Inflammatory macrophage (primary cell): ENCODE data around the gene SERINC5.
"Not testable (repeated sequence)": the region's sequence is repeated elsewhere in the genome, so short reads cannot be mapped to it uniquely, and the experiment has no call there.

Experiments
- DNase-seq, 2 donors: peaks; one replicate each; pipeline ENCODE4 v3.0.0-alpha.2; 2020 to 2022
- total RNA-seq, 18 experiments: gene quantifications; one replicate each; lab custom pipeline; 2026; ENCODE audit warnings: mixed read lengths in 6 of 18, inconsistent platforms in 2 of 18; lab: John Stamatoyannopoulos, UW

SERINC5 gene
- total RNA-seq, result 64.6 to 443 (median 202) reads per million in 18 experiments

DNA sequence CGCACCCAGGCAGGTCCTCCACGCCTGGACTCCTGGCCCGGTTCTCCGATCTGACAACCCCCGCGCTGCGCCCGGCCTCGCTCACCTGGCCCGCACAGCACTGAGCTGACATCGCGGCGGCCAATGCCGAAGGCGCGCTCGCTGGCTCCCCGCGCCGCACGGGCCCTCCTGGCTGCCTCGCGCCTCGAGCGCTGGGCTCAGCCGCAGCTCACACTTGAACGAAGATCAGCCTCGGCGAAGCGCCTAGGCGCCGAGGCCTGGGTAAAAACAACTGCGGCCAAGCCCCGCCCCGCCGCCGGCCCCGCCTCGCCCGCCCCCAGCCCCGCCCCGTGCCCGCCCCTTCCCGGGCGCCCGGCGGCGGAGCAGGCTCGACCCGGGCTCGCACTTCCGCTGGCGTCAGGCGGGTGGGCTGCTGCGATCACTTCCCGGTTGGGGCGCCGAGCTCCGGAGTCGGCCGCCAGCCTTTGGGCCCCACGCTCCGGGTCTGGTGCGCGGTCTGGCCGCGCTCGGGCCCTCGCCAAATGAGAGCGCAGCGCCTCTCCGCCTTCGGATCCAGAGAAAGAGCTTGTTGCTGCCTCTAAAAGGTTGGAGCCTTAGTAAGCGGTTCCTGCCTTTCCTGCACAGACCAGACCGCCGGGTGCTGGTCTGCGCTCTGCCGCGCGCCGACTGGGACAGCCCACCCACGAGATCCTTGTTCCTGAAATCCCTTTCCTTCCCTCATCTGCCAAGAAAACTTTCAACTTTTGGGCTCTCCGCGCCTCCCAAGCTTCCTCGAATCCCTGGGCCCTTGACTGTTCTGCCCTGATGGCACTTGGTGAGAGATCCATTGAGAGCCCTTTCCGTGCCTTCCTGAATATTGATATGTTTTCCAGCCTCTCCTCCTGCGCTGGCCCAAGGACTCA lies at the start of gene SERINC5:
SERINC5 (minus strand) TSS at position 238 of the 902 bp plus-strand sequence; CDS start at position 112, 126 bp downstream.
- peak; percentile 86 to 92 for DNase-seq

DNA sequence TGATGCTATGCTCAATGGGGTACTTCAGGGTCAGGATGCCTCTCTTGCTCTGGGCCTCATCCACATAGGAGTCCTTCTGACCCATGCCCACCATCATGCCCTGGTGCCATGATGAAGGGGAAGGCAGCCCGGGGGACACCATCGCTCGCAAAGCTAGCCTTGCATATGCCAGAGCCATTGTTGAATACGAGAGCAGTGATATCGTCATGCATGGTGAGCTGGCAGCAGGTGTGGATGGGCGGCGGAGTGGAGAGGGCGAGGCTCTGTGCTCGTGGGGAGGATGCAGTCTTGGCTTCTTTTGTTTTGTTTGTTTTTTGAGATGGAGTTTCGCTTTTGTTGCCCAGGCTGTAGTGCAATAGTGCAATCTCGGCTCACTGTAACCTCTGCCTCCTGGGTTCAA lies 46.8 kb upstream of the SERINC5 start:
- no peak for DNase-seq

DNA sequence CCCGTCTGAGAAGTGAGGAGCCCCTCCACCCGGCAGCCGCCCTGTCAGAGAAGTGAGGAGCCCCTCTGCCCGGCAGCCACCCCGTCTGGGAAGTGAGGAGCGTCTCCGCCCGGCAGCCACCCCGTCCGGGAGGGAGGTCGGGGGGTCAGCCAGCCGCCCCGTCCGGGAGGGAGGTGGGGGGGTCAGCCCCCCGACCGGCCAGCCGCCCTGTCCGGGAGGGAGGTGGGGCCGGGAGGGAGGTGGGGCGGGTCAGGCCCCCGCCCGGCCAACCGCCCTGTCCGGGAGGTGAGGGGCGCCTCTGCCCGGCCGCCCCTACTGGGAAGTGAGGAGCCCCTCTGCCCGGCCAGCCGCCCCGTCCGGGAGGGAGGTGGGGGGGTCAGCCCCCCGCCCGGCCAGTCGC lies 45.5 kb upstream of the SERINC5 start:
- DNase-seq, result not testable (repeated sequence)

DNA sequence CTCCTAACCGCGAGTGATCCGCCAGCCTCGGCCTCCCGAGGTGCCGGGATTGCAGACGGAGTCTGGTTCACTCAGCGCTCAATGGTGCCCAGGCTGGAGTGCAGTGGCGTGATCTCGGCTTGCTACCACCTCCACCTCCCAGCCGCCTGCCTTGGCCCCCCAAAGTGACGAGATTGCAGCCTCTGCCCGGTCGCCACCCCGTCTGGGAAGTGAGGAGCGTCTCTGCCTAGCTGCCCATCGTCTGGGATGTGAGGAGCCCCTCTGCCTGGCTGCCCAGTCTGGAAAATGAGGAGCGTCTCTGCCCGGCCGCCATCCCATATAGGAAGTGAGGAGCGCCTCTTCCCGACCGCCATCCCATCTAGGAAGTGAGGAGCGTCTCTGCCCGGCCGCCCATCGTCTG lies 44.9 kb upstream of the SERINC5 start:
- DNase-seq, result not testable (repeated sequence)

DNA sequence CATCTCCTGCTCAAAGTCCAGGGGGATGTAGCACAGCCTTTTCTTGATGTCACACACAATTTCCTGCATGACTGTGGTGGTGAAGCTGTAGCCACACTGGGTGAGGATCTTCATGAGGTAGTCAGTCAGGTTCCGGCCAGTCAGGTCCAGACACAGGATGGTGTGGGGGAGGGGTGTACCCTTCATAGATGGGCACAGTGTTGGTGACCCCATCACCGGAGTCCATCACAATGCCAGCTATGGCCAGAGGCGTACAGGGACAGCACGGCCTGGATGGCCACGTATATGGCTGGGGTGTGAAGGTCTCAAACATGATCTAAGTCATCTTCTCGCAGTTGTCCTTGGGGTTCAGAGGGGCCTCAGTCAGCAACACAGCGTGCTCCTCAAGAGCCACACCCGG lies 44.3 kb upstream of the SERINC5 start:
- no peak for DNase-seq

DNA sequence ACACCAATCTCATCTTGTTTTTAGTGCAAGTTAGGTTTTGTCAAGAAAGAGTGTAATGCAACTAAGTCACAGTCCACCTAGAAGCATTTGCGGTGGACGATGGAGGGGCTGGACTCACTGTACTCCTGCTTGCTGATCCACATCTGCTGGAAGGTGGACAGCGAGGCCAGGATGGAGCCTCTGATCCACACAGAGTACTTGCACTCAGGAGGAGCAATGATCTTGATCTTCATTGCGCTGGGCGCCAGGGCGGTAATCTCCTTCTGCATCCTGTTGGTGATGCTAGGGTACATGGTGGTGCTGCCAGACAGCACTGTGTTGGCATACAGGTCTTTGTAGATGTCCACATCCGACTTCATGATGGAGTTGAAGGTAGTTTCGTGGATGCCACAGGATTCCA lies 43.8 kb upstream of the SERINC5 start:
- no peak for DNase-seq

DNA sequence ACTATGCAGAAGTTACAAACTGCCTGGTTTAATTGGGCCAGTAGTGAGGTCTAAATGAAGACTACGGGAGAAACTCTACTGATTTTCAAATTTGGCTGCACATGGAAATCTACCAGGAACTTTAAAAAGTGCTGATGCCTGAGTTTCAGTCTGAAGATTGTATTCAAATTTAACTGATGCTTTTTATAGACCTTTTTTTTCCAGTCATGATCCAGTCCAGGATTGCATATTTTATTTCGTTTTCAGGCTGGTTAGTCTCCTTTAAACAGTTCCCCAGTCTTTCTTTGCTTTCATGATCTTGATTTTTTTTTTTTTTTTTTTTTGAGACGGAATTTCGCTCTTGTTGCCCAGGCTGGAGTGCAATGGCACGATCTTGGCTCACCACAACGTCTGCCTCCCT lies 40.3 kb upstream of the SERINC5 start:
- DNase-seq, result no peak

DNA sequence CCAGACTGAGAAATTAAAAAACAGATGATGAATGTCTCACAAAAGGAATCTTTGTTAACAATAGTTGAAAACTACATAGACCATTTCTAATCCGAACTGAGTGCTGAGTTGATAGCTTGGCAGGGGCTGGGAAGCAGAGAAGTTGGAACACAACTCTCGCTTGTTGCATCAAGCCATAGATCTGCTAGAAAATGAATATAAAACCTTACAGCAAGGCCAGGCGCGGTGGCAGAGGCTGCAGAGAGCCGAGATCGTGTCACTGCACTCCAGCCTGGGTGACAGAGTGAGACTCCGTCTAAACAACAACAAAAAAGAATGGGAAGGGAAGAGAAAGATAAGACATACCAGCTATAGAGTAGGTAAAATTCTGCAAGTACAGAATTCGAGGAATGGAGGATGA lies 35.9 kb upstream of the SERINC5 start:
- no peak for DNase-seq

DNA sequence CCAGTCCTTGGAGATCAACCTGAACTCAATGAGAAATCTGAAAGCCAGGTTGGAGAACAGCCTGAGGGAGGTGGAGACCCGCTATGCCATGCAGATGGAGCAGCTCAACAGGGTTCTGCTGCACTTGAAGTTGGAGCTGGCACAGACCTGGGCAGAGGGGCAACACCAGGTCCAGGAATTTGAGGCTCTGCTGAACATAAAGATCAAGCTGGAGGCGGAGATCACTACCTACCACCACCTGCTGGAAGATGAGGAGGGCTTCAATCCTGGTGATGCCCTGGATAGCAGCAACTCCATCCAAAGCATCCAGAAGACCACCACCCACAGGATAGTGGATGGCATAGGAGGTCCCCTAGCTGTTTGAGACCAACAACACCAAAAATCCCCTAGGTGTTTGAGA lies 33.5 kb upstream of the SERINC5 start:
- DNase-seq, result no peak

DNA sequence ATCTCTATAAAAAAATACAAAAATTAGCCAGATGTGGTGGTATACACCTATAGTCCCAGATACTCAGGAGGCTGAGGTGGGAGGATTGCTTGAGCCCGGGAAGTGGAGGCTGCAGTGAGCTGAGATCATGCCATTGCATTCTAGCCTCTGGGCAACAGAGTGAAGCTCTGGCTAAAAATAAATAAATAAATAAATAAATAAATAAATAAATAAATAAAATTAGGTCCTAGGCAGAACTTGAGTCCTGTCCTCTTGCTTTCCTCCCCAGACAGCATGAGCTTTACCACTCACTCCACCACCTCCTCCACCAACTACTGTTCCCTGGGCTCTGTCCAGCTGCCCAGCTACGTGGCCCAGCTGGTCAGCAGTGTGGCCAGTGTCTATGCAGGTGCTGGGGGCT lies 32.3 kb upstream of the SERINC5 start:
- no peak for DNase-seq

DNA sequence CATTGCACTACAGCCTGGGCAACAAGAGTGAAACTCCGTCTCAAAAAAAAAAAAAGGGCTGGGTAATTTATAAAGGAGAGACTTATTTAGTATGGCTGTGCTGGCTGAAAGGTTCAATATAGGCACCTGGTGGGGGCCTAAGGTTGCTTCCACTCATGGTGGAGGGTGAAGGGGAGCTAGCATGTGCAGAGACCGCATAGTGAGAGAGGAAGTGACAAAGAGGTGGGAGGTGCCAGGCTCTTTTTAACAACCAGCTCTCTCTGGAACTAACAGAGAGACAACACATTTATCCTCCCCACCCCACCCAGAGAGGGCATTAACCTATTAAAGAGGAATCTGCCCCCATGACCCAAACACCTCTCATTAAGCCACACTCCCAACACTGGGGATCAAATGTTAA lies 28.9 kb upstream of the SERINC5 start:
- DNase-seq, result peak in 1 of 2 donors; percentile 15

DNA sequence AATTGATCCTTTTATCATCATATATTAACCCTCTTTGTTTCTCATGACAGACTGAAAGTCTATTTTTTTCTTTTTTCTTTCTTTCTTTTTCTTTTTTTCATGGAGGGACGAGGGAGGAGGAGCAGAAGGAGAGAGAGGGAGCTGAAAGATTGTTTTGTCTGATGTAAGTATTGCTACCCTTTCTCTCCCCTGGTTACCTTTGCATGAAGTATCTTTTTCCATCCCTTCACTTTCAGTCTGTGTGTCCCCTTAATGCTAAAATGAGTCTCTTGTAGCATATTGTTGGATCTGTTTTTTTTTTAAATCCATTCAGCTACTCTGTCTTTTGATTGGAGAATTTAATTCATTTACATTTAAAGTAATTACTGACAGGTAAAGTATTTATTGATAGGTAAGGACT lies 27.5 kb upstream of the SERINC5 start:
- no peak for DNase-seq

DNA sequence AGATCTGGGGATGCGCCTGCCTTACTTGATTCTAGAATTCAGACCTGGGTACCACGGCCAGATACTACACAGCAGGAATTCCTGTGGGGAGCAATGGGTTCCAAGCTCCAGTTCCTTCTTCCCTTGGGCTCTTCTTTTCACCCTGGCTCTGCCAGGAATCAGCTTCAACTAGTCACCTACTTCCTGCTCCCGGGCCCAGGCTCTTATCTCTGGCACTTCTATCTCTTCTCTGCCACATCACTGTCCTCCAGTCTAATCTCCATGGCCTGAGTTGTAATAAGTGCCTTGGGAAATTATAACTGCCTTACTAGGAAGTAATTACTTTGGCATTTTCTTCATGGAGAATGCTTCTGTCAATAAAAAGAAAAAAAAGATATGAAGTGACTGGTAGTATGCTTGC lies 26.2 kb upstream of the SERINC5 start:
- DNase-seq, result no peak

DNA sequence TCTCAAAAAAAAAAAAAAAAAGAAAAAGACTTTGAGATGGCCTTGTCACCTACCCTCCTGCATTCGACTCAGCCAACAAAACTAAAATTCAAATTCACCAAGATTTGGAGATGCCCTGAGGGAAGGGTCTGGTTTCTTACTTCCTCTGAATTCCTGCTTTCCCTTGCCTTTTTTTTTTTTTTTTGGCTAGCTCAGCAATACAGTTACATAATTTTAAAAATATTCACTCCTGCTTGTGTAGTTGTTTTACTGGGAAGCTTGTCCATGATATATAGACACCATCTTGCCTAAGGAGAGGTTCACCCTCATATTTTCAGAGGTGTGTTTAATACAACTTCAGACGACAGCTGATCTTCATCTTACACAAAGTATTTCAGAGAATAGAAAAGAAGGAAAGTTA lies 21.3 kb upstream of the SERINC5 start:
- DNase-seq, result no peak

DNA sequence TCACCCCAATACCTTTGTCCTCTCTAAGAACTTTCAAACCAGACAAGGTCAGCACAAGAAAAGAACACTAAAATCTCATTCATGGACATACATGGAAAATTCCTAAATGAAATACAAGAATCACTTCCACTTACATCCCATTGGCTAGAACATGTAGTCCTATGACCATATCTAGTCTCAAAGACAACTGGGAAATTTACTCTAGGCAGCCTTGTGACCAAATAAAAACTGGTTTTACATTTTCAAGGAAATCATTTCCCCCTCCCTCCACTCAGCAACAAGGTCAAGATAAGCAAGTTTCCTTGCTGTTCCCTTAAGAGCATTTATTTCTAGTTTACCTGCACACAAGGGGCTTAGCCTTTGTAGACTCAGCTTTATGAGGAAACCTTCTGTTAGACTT lies 20.3 kb upstream of the SERINC5 start:
- no peak for DNase-seq

DNA sequence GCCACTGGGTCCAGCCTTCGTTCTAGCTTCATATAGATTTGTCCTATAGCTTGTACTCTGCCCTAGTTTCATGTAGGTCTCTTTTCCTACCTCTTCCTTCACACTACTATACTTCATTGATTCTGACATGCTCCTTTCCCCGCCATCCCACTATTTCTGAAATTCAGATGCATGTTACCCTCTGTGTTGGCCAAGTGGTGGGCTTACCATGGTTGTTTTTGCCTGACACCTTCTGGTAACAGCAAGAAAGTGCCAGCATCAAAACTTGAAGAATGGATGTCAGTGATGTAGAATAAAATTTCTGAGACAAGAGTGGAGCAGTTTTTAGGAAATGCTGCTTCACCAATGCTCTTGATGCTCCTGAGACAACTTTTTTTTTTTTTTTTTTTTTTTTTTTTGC lies 19.5 kb upstream of the SERINC5 start:
- DNase-seq, result no peak

DNA sequence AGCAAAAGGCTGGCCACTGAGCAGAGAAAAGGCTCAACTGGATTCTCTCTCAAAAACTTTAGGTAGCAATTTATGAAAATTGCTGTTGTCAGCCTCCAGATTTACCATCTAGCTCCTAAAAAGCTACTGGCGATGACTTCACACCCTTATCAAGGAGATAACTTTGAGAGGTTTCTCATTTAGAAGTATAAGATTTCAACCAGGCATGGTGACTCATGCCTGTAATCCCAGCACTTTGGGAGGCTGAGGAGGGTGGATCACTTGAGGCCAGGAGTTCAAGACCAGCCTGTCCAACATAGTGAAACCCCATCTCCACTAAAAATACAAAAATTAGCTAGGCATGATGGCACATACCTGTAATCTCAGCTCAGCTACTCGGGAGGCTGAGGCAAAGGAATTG lies 14.7 kb upstream of the SERINC5 start:
- DNase-seq, result not testable (repeated sequence)

DNA sequence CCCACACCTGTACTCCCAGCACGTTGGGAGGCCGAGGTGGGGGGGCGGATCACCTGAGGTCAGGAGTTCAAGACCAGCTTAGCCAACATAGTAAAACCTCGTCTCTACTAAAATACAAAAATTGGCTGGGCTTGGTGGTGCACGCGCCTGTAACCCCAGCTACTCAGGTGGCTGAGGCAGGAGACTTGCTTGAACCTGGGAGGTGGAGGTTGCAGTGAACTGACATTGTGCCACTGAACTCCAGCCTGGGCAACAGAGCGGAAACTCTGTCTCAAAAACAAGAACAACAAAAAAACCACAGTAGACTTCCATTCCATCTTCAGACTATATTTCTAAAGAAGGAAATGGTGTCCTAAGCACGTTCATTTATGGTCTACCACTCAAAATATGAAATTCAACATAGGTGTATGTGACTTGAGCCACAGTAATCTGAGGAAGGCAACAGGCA lies 14.2 kb upstream of the SERINC5 start:
- no peak for DNase-seq

DNA sequence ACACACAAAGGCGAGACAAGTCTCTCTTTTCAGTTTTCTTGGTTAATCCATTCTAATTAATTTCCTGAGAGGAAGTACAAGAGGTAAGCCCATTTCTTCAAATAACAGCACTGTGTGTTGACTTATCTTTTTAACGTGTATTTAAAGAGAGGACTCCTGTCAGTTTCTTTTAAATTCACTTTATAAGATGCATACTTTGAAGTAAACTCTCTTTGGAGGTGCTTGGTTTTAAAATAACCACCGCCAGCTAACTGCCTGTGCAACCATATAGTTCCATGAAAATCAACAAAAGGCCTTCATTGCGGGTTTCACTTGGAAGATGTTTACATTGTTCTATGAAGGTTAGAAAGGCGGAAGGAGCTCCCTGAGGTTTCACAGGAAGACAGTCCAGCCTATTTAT lies 13.1 kb upstream of the SERINC5 start:
- no peak for DNase-seq

DNA sequence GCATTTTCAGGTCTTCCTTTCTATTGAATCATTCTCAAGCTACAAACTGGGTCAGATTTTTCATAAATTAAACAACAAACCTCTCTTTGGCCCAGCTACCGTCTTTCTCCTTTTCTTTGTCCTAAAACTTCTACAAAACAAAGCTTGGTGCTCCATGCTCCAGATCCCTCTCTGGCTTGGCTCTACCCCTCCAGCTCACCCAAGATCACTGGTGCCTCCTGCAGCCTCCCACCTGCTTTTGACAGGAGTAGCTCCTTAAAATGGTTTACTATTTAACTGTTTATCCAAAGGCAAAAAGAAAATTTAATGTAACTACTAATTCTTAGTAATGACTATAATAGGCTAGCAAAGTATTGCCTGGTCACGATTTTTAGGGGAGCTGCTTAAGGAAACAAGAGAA lies 10.7 kb upstream of the SERINC5 start:
- no peak for DNase-seq

DNA sequence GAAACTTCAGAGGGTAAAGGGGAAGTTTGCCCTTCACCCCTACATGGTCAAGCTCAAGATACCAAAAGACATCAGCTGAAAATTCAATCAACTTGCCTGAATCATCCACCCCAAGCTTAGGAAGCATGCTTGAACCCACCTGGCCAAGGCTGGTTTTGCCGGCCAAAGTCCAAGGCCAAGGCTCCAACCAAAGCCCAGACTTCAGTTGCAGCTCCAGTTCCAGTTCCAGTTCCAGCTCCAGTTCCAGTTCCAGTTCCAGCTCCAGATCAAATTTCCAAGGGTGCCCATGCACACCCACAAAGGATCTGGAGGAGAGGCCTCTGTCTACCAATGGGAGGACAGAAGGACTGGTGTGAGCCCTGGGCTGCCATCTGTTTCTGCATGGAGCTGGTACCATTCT lies 4.6 kb upstream of the SERINC5 start:
- DNase-seq, result no peak

DNA sequence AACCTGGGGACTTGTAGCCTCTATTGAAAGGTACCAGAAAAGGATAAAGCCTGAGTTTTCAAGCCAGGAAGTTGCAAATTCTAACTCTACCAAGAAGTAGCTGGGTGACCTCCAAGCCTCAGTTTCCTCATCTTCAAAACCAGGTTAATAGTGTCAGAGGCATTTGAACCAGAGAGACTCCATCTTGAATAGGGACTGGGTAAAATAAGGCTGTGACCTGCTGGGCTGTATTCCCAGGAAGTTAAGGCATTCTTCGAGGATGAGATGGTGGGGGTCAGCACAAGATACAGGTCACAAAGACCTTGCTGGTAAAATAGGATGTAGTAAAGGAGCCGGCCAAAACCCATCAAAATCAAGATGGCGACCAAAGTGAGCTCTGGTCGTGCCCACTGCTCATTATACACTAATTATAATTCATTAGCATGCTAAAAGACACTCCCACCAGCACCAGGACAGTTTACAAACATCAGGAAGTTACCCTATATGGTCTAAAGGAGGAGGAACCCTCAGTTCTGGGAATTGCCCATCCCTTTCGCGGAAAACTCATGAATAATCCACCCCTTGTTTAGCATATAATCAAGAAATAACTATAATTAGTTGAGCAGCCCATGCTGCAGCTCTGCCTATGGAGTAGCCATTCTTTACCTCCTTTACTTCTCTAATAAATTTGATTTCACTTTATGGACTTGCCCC lies 3.8 kb upstream of the SERINC5 start:
- no peak for DNase-seq

DNA sequence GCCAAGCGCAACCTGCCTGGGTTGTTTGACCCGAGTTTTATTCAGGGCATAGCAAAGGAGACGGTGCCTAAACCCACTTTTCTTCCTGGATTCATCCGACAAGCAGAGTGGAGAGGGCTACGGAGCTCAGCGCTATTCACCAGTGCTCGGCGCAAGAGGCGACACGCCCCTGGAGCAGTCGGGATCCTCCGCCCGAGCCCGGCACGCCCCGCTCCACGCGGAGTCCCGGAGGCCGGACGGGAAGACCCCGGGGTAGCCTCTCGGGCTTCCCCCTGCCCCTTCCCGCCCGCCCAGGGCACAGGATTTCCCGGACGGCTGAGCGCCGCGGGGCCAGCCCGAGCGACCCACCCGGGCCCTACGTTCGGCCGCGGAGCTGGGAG lies 427 bp downstream of the SERINC5 start:
- peak; percentile 47 to 50 for DNase-seq
